Measurements from ENCODE around the gene GCC2. TPM values are rescaled to one million over a fixed set of nuclear protein-coding genes. Genes with fewer than 3 reads are reported as not detected.
"Not testable (repeated sequence)": the region's sequence is repeated elsewhere in the genome, so short reads cannot be mapped to it uniquely, and the experiment has no call there.

Gene GCC2
- total RNA-seq, 4 donors from 2014 or later = 20.8 to 33.6 (median 23.0) TPM

DNA sequence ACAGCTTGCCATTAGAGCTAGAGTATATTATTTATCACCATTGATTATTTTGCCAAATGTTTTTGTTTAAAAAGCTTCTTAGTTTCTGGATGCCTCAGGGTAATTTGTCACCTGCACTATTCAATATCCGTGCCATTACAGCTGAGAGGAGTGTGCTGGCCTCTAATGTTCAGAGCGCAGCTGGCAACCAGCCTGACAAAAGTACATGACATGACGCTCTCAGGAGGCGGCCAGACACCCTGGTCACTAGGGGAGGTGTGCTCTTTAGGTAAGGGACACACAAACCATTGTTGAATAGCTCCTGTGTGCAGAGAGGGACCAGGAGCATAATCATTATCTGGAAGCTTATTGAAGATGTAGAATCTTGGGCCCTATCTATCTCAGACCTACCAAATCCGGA lies 105.5 kb downstream of the GCC2 start:
- Histone ChIP-seq H3K27ac (replicated peaks in 1 of 4) (peak overlapping the region; percentile 47 to 74 (median 73)), H3K4me3 (no peak overlapping the region), H3K27me3 (no peaks in the 10 kb centered on the region), H3K9me3 (no peaks in the 10 kb centered on the region), H3K36me3 (no peaks in the 10 kb centered on the region), H3K4me1 (peaks cover 37 to 61% (median 58%) of the 10 kb centered on the region in 4 donors)
- 90% methylated on average over 5 of the region's 5 CpGs for WGBS
- no peak for DNase-seq (ENCODE audit: extremely low spot score)
- TF ChIP-seq, protein P1, sequence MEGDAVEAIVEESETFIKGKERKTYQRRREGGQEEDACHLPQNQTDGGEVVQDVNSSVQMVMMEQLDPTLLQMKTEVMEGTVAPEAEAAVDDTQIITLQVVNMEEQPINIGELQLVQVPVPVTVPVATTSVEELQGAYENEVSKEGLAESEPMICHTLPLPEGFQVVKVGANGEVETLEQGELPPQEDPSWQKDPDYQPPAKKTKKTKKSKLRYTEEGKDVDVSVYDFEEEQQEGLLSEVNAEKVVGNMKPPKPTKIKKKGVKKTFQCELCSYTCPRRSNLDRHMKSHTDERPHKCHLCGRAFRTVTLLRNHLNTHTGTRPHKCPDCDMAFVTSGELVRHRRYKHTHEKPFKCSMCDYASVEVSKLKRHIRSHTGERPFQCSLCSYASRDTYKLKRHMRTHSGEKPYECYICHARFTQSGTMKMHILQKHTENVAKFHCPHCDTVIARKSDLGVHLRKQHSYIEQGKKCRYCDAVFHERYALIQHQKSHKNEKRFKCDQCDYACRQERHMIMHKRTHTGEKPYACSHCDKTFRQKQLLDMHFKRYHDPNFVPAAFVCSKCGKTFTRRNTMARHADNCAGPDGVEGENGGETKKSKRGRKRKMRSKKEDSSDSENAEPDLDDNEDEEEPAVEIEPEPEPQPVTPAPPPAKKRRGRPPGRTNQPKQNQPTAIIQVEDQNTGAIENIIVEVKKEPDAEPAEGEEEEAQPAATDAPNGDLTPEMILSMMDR (IDR thresholded peaks at IDR 0.05) = no peak
- TF ChIP-seq POLR2AphosphoS5 (IDR thresholded peaks at IDR 0.05) (no peak), POLR2A (IDR thresholded peaks at IDR 0.05; ENCODE audit: low read depth) (no peak), EP300 (IDR thresholded peaks at IDR 0.05) (no peak)
- intact Hi-C loops (cut with DNase I) = no loop called here

DNA sequence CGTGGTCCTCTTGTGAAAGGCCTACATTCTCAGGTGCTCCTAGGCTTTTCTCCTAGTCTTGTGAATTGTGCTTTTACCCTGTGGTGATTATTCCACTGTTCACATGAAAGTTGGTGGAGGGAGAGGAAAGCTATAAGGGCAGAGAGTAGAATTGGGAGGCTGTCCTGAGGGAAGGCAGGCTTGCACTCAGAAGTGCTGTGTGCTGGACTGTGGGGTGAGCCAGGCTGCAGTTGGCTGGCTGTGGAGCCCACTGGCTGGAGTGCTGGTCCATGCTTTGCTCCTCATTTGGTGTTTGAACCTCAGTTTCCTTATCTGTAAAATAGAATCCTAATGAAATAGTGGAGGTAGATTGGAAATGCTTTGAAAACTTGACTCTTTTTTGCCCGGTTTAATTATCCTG lies 106.6 kb downstream of the GCC2 start:
- 95% methylated on average over 2 of the region's 2 CpGs for WGBS
- DNase-seq (ENCODE audit: extremely low spot score) = no peak
- H3K4me3 ChIP-seq = no peak overlapping the region
- TF ChIP-seq POLR2A (IDR thresholded peaks at IDR 0.05; ENCODE audit: low read depth) = no peak
- no peak for TF ChIP-seq EP300 (IDR thresholded peaks at IDR 0.05)
- TF ChIP-seq, protein P1 (IDR thresholded peaks at IDR 0.05) = no peak
- no peak for TF ChIP-seq POLR2AphosphoS5 (IDR thresholded peaks at IDR 0.05)
- intact Hi-C loops (cut with DNase I) = no loop called here
- H3K27me3 ChIP-seq = no peaks in the 10 kb centered on the region
- no peaks in the 10 kb centered on the region for H3K9me3 ChIP-seq
- H3K27ac ChIP-seq (replicated peaks in 1 of 4) = peak overlapping the region; percentile 29 to 74 (median 73)
- peaks cover 46 to 72% (median 69%) of the 10 kb centered on the region in 4 donors for H3K4me1 ChIP-seq
- H3K36me3 ChIP-seq = no peaks in the 10 kb centered on the region

DNA sequence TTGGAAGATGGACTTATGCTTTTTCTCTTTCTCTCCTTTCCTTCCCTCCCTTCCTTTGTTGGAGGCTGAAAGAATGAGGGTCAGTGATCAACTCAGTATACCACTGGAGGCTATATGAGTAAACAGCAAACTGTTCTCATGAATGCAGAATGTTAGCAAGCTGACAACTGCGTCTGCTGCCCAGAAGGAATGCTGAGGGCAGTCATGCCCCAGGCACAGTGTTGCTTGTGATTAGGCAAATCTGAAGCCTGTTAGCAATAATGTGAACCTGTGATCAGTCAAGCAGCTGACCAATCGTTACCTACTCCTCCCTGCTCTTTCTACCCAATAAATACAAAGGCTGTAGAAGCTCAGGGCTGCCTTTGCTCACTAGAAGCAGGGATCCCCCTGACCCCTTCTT lies 107.6 kb downstream of the GCC2 start:
- DNase-seq (ENCODE audit: extremely low spot score); H3K27me3 ChIP-seq; intact Hi-C loops (cut with DNase I); H3K4me3 ChIP-seq; H3K9me3 ChIP-seq; H3K36me3 ChIP-seq: not testable (repeated sequence)
- WGBS = 38% methylated on average over 2 of the region's 2 CpGs
- peaks cover 53 to 82% (median 79%) of the 10 kb centered on the region in 4 donors for H3K4me1 ChIP-seq
- peak overlapping the region; percentile 31 to 74 (median 60) for H3K27ac ChIP-seq (replicated peaks in 1 of 4)

Small RNAs within 50 kb of the gene (small RNA-seq; reads per million reads assigned to genes)
- gene SMIM12P1 = 0 reads per million in 3 donors

Other genes starting within 250 kb of the GCC2 start
- gene SULT1C3, start 209.2 kb upstream of the GCC2 start, total RNA-seq = not detected
- gene SULT1C2, start 160.3 kb upstream of the GCC2 start, total RNA-seq = 1 to 10 TPM in 1 of 4 donors, under 1 TPM in 1, not detected in 2; 0.66 to 1.0 TPM
- gene SULT1C4, start 71.3 kb upstream of the GCC2 start, total RNA-seq = 1 to 10 TPM; 1.7 to 5.2 (median 3.7) TPM
- gene LIMS1, start 85.3 kb downstream of the GCC2 start, total RNA-seq = 100 to 1,000 TPM in 3 of 4 donors, 10 to 100 TPM in 1; 71.0 to 141 (median 123) TPM